Kidney glomerular epithelial cell (primary cell): ENCODE measurements around the gene NT5C1B.
"Not testable (repeated sequence)": the region's sequence is repeated elsewhere in the genome, so short reads cannot be mapped to it uniquely, and the experiment has no call there.

Experiments
- DNase-seq: peaks from one replicate; lab custom pipeline; 2025; lab: John Stamatoyannopoulos, UW

The NT5C1B gene

GRCh38 chr2:18589354-18589753 is at the start of gene NT5C1B:
TSS of gene NT5C1B (minus strand) at chr2:18589569. CDS start at chr2:18589468, 101 bp downstream.
- no peak for DNase-seq

DNA sequence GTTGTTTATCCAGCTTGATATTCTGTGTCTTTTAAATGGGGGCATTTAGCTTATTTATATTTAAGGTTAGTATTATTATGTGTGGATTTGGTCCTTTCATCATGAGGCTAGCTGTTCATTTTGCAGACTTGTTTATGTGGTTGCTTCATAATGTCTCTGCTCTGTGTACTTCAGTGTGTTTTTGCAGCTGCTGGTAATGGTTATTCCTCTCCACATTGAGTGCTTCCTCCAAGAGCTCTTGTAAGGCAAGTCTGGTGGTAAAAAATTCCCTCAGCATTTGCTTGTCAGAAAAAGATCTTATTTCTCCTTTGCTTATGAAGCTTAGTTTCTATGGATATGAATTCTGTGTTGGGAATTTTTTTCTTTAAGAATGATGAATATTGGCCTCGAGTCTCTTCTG is 47.8 kb upstream of the NT5C1B start:
- no peak for DNase-seq

DNA sequence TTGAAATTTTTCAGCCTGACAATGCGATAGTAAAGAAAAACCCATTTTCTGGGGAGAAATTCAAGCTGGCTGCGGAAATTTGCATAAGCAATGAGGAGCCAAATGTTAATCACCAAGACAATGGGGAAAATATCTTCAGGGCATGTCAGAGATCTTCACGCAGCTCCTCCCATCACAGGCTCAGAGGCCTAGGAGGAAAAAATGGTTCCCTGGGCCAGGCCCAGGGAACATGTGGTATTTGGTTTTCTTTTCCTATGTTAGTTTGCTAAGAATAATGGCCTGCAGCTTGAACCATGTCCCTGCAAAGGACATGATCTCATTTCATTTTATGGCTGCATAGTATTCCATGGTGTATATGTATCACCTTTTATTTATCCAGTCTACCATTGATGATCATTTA is 43.3 kb upstream of the NT5C1B start:
- not testable (repeated sequence) for DNase-seq

DNA sequence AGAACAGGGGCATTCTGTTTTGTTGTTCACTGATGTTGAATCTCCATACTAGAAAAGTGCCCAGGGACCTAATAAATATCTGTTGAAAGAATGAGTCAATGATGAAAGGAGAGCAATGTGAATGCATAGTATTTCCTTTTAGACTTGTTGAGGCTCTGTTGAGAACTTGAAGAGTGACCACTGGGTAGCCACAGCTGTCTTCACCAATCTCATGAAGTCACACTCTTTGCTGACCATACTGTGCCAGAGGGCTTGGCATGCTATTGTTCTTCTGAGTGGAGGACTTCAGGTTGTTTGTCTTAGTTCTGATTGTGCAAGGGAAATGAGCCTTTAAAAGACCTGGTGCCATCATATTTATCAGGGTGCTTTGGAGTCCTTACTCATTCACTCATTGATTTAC is 41.6 kb upstream of the NT5C1B start:
- no peak for DNase-seq

DNA sequence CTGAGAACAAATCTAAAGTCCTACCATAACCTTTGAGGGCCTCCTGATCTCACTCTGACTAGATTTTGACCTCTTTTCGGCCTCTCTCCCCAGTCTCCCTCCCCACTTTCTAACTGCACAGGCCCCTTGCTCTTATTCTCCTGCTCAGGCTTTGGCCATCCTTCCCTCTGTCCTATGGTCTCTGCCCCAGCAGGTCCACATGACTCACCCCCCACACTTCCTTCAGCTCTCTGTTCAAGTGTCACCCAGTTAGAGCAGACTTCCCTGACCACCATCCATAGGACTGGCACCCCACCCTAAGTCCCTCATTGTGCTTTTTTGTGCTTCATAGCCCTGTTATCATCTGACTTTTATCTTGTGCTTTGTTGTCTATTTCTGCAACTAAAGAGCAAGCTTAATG is 41.2 kb upstream of the NT5C1B start:
- DNase-seq: no peak

DNA sequence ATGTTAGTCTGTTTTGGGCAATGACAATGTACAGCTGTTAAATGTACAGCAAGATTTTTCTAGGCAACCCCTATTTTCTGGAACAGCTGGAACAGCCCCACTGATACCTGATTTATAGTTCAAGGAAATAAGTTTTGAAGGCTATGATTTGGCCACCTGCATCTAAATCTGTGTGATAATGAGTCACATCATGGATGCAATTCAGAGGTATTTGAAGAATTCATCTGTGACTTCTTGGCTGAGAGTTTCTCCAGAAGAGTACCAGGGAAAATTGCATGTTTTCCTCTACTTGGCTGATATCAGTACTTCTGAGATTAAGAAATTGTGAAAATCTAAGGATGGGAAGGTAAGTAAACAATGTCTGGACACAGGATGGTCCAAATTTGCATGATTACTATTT is 40.7 kb upstream of the NT5C1B start:
- DNase-seq: peak; percentile 47

DNA sequence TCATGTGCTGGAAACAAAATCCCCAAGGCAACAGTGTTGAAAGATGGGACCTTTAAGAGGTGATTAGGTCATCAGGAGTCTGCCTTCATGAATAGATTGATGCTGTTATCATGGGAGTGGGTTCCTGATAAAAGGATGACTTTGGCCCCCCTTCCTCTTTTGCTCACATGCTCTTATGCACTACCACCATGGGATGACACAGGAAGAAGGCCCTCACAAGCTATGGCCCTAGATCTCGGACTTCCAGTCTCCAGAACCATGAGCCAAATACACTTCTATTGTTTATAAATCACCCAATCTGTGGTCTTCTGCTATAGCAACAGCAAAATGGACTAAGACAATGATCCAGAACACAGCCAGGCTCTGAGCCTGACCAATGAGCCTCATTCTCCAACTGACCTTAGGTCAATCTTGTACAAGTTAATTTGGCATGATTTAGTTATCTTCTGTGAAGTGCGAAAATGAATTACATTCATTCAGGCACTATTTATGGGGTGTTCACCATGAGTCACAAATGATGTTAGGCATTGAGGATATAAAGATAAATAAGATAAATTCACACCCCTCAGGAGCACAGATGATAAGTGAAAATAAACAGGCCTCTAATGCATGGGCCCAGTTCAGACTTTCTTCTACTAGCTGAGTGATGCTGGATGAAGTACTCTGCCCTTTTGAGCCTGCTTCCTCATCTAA is 37.7 kb upstream of the NT5C1B start:
- no peak for DNase-seq

- no peak for DNase-seq
Observed at GRCh38 chr2:18626256-18626668, 36.9 kb upstream of the NT5C1B start.

- DNase-seq: no peak
Observed at GRCh38 chr2:18625563-18625962, 36.2 kb upstream of the NT5C1B start.

DNA sequence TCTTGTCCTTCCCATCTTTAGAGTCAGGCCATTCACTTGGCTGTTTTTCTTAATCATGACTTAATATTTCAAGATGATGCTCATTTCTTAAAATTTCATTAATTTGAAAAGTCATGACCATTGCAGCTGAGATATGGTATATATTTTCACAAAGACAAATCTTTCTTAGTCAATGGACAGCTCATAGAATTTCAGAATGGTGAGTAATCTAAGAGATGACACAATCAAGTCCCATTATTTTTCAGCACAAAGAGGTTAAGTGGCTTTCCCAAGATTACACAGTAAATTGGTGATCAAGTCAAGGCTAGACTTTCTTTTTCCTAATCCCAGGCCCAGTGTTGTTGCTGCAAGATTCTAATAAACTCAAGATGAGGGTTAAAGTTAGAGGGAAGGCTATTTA is 34.4 kb upstream of the NT5C1B start:
- no peak for DNase-seq

DNA sequence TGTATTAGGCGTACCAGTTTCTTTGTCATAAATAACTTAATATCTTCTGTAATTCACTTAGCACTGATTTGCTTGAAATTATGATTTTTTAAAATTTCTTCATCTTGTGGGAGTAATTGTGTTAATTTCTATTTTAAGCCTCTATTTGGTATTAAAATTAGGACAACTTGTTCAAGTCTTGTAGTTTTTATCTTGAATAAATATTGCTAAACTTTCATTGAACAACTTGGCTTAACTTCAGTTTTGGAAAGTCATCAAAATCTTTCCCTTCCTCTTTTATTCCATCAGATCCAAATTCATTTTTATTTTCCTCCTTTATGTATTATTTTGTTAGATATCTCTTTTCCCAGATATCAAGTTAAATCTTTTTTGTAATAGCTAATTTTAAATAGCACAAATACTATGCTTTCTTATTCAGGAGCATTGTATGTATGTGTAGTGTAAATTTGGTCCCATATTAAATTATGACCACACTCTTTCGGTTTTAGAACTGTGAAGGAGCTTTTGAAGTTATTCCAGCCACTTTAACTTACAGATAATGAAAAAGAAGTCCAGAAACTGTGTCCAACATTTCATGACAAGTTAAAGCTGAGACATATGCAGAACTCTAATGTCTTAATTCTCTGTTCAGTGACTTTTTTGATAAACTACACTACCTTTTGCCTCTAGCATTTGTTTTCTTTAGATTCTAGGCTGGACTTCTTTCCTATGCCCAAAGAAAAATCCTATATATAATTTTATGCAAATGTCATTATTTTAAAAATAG is 31.7 kb upstream of the NT5C1B start:
- DNase-seq: no peak

DNA sequence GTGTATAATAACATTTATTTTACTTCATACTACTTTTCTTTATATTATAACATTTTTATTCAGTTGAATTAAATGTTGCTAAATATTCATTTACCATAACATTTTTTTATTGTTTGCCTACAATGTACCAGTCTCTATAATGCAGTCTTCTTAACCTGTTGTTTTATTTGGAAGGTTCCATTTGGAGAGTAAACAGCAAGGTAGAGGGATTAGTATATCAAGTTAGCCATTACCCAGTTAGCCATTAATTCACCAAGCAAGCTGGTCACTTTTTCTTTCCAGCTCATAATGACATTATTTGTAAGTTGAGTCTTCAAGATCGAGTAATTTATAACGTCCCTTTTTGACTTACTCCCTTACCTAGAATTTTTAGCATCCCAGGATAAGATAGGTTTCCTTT is 29.7 kb upstream of the NT5C1B start:
- no peak for DNase-seq

DNA sequence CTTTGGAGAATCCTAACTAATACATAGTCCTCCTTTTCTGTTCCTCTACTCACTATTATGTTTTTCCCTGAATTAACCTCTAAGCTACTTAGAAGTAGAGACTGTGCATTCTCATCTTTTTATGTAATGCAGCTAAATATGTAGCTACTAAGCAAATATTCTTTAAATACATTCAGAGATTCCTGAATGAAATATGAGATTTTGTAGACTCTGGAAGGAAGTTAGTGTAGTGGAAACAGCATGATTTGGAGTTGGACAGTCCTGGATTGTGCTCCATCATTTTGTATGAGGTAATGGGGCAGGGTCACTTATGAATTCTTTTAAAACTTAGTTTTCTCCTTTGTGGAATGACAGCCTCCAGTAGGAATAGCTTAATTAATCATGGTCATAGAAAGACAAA is 24.7 kb upstream of the NT5C1B start:
- DNase-seq: no peak

DNA sequence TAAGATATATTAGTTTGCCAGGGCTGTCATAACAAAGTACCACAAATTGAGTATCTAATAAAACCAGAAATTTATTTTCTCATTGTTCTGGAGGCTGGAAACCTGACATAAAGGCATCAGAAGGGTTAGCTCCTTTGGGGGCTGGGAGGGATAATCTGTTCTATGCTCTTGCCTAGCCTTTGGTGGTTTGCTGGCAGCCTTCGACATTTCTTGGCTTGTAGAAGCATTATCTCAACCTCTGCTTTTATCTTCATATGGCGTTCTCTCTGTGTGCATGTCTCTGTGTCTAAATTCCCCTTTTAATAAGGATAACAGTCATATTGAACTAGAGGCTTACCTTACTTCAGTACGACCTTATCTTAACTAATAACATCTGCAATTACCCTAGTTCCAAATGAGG is 22.8 kb upstream of the NT5C1B start:
- DNase-seq: no peak

DNA sequence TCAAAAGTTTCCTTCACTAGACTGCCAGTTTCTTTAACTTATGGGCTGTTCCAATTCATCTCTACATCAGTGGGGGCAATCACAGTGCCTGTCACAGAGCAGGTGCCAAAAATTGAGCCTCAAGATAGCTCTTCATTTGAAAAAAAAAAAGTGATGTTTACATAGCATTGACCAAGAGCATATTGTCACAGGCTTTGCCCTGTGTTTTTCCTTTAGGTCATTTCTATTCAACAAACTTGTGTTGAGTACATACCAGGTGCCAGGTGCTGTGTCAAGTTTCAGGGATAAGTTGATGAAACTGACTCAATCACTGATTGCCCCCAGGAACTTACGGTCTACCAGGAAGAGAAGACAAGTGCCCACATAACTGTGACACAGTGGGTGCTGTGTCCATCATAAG is 22.2 kb upstream of the NT5C1B start:
- DNase-seq: no peak

GRCh38 chr2:18611184-18611583 is 21.8 kb upstream of the NT5C1B start:
- DNase-seq: no peak

GRCh38 chr2:18610651-18611050 is 21.3 kb upstream of the NT5C1B start:
- DNase-seq: no peak

DNA sequence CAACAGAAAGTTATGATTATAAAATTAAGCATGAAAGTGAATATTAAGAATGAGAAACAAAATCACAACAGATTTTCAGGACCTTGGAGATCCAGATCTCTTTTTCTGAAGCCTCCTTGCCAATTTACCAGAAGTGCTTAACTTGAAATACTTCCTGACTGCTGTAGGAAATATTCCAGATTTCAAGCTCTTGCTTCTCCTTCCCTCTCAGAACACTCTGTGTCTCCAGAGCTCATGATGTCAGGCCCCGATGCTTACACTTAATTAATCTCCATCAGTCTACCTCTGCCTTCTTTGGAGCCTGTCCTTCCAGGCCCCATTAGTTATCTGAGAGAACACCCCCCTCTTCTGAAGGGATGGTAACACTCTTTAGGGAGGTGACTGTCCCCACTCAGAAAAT is 20.7 kb upstream of the NT5C1B start:
- DNase-seq: no peak

DNA sequence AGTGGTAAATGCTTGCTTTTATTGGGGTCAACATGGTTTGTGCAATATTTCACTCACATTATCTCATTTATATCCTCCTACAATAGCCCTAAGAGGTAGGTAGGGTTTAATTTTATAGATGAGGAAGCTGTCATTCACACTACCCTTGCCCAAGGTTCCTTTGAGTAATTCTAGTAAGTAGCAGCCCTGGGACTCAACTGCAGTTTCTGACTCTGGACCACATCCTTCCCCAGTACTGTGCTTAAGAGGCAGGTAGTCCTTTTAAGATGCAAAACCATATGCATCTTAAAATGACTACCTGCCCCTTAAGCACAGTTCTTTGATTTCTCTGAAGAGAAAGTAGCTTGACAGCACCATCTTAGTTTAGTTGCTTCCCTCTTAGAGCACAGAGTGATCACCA is 15.7 kb upstream of the NT5C1B start:
- DNase-seq: no peak

DNA sequence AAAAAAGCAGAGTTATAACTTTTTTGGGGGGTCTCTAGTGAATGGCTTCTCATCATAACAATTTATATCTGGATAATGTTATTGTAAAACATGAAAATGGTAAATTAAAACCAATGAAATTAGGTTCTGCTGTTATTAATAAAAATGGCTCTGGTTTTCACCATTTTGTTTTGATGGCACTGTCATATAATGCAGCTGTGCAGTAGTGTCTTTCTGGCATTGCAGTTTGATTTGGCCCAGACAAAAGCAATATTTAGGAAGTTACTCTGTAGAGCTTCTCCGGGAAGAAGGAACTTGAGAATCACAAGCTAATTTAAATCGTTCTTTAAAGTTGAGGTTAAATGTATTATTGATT is 15.1 kb upstream of the NT5C1B start:
- no peak for DNase-seq

GRCh38 chr2:18603854-18604530 is 14.6 kb upstream of the NT5C1B start:
- no peak for DNase-seq

GRCh38 chr2:18602298-18602697 is 12.9 kb upstream of the NT5C1B start:
- no peak for DNase-seq

DNA sequence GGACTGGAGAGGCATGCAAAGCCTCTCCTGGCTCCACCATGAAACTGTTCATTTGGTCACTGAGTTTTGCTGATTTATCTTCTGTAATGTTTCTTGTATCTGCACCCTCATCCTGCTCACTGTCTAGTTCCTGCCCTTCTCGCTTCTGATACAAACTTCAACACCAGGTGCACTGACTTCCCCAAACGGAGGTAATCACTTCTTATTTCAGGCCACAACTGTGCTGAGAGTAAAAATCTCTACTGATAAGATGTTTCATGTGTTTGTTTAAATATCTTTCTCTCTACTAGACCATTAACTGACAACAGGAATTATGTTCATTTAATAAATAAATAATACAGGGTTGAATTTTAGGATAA is 10.9 kb upstream of the NT5C1B start:
- DNase-seq: no peak
